Measurements from ENCODE around the gene NACC1. TPM values are rescaled to one million over a fixed set of nuclear protein-coding genes. Genes with fewer than 3 reads are reported as not detected.

The NACC1 gene
- total RNA-seq, 1 donor from 2014 or later, result 22.6 TPM

DNA sequence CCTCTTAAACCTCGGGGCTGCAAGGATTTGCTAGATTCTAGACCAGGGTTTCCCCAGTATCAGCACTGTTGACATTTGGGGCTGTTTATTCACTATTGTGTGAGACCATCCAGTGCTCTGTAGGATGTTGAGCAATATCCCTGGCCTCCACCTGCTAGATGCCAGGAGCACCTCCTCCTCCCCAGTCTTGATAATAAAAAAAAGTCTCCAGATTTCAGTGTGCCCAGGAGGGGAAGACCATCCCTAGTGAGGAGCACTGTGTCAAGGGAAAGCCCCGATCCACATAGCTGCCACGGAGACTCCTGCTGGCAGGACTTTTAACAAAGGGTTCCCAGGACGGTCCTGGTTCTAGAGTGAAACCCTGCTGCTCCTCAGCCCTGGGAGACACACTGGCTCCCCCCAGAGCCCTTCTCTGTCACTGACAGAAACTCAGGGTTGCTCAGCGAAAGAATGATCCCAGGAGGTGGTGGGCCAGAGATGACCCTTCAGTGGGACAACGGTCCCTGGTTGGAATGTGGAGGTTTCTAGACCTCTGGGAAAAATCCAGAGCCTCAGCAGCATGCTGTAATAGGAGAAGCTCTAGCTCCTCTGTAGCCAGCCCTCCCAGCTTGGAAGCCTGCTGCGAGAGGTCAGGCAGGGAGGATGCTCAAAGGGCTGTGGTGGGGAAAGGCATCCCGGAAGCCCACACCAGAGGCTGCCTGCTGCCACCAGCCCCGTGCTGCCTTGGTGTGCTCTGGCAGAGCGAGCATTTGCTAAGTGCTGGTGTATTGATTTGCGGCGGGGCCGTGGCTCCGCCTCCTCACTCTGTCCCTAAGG, 35.7 kb upstream of the NACC1 start:
- Histone ChIP-seq H3K36me3 (peaks cover 0 to 40% of the 10 kb centered on the region in 2 donors), H3K4me3 (no peak overlapping the region), H3K27me3 (no peaks in the 10 kb centered on the region), H3K27ac (peak overlapping the region; percentile 78), H3K9me3 (no peaks in the 10 kb centered on the region), H3K4me1 (peaks cover 61% of the 10 kb centered on the region)
- peak in 1 of 2 donors; percentile 52 for TF ChIP-seq POLR2AphosphoS5 (IDR thresholded peaks at IDR 0.05; ENCODE audit: insufficient read depth in 1 of 2, low read depth in 1 of 2)
- TF ChIP-seq, protein P1, sequence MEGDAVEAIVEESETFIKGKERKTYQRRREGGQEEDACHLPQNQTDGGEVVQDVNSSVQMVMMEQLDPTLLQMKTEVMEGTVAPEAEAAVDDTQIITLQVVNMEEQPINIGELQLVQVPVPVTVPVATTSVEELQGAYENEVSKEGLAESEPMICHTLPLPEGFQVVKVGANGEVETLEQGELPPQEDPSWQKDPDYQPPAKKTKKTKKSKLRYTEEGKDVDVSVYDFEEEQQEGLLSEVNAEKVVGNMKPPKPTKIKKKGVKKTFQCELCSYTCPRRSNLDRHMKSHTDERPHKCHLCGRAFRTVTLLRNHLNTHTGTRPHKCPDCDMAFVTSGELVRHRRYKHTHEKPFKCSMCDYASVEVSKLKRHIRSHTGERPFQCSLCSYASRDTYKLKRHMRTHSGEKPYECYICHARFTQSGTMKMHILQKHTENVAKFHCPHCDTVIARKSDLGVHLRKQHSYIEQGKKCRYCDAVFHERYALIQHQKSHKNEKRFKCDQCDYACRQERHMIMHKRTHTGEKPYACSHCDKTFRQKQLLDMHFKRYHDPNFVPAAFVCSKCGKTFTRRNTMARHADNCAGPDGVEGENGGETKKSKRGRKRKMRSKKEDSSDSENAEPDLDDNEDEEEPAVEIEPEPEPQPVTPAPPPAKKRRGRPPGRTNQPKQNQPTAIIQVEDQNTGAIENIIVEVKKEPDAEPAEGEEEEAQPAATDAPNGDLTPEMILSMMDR (IDR thresholded peaks at IDR 0.05), result no peak
- DNase-seq (ENCODE audit: extremely low spot score in 2 of 2), result no peak
- intact Hi-C loops (cut with DNase I), result loop anchor here (5.0 kb wide), 1 partner anchor 85 kb away; the partner anchor contains the start of gene NFIX

DNA sequence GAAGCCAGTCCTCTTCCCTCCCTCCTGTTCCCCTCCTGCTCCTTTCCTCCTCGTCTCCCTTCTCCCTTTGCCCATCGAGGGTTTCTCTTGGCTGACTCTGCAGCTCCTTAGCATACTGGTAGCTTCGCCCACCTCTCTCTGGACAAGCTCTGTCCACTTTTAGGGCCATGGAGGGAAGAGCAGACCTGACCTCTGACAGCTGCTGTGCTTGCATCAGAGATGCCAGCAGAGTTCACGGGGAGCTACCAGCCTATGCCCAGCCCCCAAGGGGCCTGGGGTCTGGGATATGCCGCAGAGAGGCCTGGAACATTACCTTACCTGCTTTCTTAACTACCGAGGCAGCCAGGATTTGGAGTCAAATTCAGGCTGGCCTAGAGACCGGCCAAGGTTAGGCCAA, 35.1 kb upstream of the NACC1 start:
- H3K4me3 ChIP-seq, result no peak overlapping the region
- H3K27ac ChIP-seq, result peak overlapping the region; percentile 78
- no peak for DNase-seq (ENCODE audit: extremely low spot score in 2 of 2)
- TF ChIP-seq, protein P1 (IDR thresholded peaks at IDR 0.05), result no peak
- TF ChIP-seq POLR2A (IDR thresholded peaks at IDR 0.05) (no peak), POLR2AphosphoS5 (IDR thresholded peaks at IDR 0.05; ENCODE audit: insufficient read depth in 1 of 2, low read depth in 1 of 2) (no peak)
- peaks cover 0 to 40% of the 10 kb centered on the region in 2 donors for H3K36me3 ChIP-seq
- H3K4me1 ChIP-seq, result peaks cover 55% of the 10 kb centered on the region
- H3K9me3 ChIP-seq, result no peaks in the 10 kb centered on the region
- intact Hi-C loops (cut with DNase I), result loop anchor here (5.0 kb wide), 1 partner anchor 86 kb away; the partner anchor contains the start of gene NFIX
- H3K27me3 ChIP-seq, result no peaks in the 10 kb centered on the region

DNA sequence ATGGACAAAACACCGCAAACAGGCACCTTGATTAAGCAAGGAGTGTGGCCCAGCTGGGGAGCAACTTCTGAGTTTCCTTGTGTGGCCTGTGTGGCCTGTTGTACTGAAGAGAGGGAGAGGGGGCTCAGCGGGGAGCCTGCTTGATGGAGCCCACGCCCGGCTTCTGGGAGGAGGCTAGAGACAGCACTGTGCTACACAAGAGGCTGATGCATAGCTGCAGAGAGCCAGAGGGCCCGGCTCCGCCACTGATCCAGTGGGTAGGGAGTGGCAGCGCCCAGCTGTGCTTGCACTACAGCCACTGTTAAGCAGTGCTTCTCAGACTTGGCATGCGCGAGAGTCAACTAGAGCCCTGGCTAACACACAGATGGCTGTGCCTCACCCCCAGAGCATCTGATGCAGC, 34.4 kb upstream of the NACC1 start:
- Histone ChIP-seq H3K36me3 (peaks cover 0 to 40% of the 10 kb centered on the region in 2 donors), H3K27me3 (no peaks in the 10 kb centered on the region), H3K9me3 (no peaks in the 10 kb centered on the region), H3K4me1 (peaks cover 49% of the 10 kb centered on the region), H3K27ac (peak overlapping the region; percentile 78), H3K4me3 (no peak overlapping the region)
- no peak for TF ChIP-seq POLR2A (IDR thresholded peaks at IDR 0.05)
- TF ChIP-seq, protein P1 (IDR thresholded peaks at IDR 0.05), result no peak
- TF ChIP-seq POLR2AphosphoS5 (IDR thresholded peaks at IDR 0.05; ENCODE audit: insufficient read depth in 1 of 2, low read depth in 1 of 2), result no peak
- intact Hi-C loops (cut with DNase I), result loop anchor here (5.0 kb wide), 1 partner anchor 86 kb away; the partner anchor contains the start of gene NFIX
- DNase-seq (ENCODE audit: extremely low spot score in 2 of 2), result no peak

DNA sequence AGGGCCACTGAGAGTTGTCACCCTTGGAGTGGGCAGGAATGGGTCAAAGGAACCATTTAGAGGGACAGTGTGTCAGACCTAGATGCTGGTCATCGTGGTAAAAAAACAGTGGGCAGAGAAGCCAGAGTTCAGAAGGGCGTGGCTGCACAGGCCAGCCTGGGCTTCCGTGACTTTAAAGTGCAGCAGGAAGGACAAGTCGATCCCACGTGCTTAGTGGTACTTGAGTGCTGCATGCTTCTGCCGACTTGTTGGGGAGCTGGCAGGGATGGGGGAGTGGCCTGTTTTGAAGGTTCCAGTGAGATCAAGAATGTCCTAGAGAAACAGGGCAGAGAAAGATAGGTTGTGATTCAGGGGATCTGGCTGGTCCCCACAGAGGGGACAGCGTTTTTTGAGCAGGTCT, 32.4 kb upstream of the NACC1 start:
- Histone ChIP-seq H3K4me3 (no peak overlapping the region), H3K27ac (peak overlapping the region; percentile 17), H3K27me3 (no peaks in the 10 kb centered on the region), H3K4me1 (peaks cover 47% of the 10 kb centered on the region), H3K36me3 (peaks cover 0 to 34% of the 10 kb centered on the region in 2 donors), H3K9me3 (no peaks in the 10 kb centered on the region)
- TF ChIP-seq POLR2AphosphoS5 (IDR thresholded peaks at IDR 0.05; ENCODE audit: insufficient read depth in 1 of 2, low read depth in 1 of 2) (no peak), POLR2A (IDR thresholded peaks at IDR 0.05) (no peak)
- TF ChIP-seq, protein P1 (IDR thresholded peaks at IDR 0.05), result no peak
- DNase-seq (ENCODE audit: extremely low spot score in 2 of 2), result no peak
- intact Hi-C loops (cut with DNase I), result no loop called here

DNA sequence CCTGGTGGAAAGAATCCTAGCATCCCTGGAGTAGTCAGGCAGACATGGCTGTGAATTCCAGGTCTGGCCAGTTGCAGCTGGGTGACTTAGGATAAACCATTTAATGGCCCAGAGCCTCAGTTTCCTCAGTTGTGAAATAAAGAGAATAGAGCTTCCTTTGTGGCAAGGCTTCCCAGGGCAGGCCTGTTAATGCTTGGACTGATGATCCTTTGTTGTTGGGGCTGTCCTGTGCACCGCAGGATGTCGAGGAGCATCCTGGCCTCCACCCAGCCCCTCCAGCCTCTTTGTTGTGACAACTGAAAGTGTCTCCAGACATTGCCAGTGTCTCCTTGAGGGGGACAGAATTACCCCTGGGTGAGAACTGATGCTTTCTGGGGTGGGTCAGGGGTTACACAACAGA, 31.7 kb upstream of the NACC1 start:
- intact Hi-C loops (cut with DNase I), result no loop called here
- Histone ChIP-seq H3K9me3 (no peaks in the 10 kb centered on the region), H3K27me3 (no peaks in the 10 kb centered on the region), H3K36me3 (peaks cover 0 to 33% of the 10 kb centered on the region in 2 donors), H3K4me1 (peaks cover 51% of the 10 kb centered on the region), H3K4me3 (no peak overlapping the region), H3K27ac (peak overlapping the region; percentile 17)
- TF ChIP-seq, protein P1 (IDR thresholded peaks at IDR 0.05), result no peak
- TF ChIP-seq POLR2AphosphoS5 (IDR thresholded peaks at IDR 0.05; ENCODE audit: insufficient read depth in 1 of 2, low read depth in 1 of 2), result no peak
- DNase-seq (ENCODE audit: extremely low spot score in 2 of 2), result no peak

Measured in vagina (tissue), 2 donors.